ENCODE measurements around the gene PNLDC1.
A peak's percentile ranks its signal among the peaks of the same experiment; 100 is the strongest.
"Not testable (repeated sequence)": the region's sequence is repeated elsewhere in the genome, so short reads cannot be mapped to it uniquely, and the experiment has no call there.

PNLDC1 gene

GRCh38 chr6:159854959-159855358 lies 54.9 kb downstream of the PNLDC1 start:
- no peak for TF ChIP-seq CTCF (conservative IDR thresholded peaks at IDR 0.05; ENCODE audit: low read depth)
- DNase-seq (ENCODE audit: low spot score) = no peak
- no peak overlapping the region for H3K27ac ChIP-seq
- ChIA-PET CTCF (no interaction called here), POLR2A (ENCODE audit: low non-redundant PET) (no interaction called here)

GRCh38 chr6:159858259-159858658 lies 58.2 kb downstream of the PNLDC1 start:
- TF ChIP-seq CTCF (conservative IDR thresholded peaks at IDR 0.05; ENCODE audit: low read depth) = no peak
- H3K27ac ChIP-seq = no peak overlapping the region

GRCh38 chr6:159860482-159860881 lies 60.4 kb downstream of the PNLDC1 start:
- no peak for DNase-seq (ENCODE audit: low spot score)
- no peak overlapping the region for H3K27ac ChIP-seq
- TF ChIP-seq CTCF (conservative IDR thresholded peaks at IDR 0.05; ENCODE audit: low read depth) = no peak
- POLR2A ChIA-PET (ENCODE audit: low non-redundant PET) = no interaction called here
- CTCF ChIA-PET = no interaction called here

More at GRCh38 chr6:159858259-159858658, 58.2 kb downstream of the PNLDC1 start:
- no peak for DNase-seq (ENCODE audit: low spot score)
- ChIA-PET POLR2A (ENCODE audit: low non-redundant PET) (no interaction called here), CTCF (no interaction called here)

GRCh38 chr6:159862103-159862502 lies 62.0 kb downstream of the PNLDC1 start:
- ChIA-PET POLR2A (ENCODE audit: low non-redundant PET) (interaction anchor here (0.6 kb wide), 1 partner anchor 71 kb away, joined by 3 read pairs; no protein-coding TSS in a partner anchor), CTCF (no interaction called here)
- no peak for DNase-seq (ENCODE audit: low spot score)
- H3K27ac ChIP-seq = no peak overlapping the region
- TF ChIP-seq CTCF (conservative IDR thresholded peaks at IDR 0.05; ENCODE audit: low read depth) = no peak

- H3K27ac ChIP-seq = not testable (repeated sequence)
- CTCF ChIA-PET = interaction anchor here (0.5 to 1.4 kb wide), 9 partner anchors 10 to 251 kb away, joined by 3 to 10 read pairs (median 4); no protein-coding TSS in a partner anchor
- DNase-seq (ENCODE audit: low spot score) = peak; percentile 68
- TF ChIP-seq CTCF (conservative IDR thresholded peaks at IDR 0.05; ENCODE audit: low read depth) = peak; percentile 49
- POLR2A ChIA-PET (ENCODE audit: low non-redundant PET) = interaction anchor here (0.6 kb wide), 1 partner anchor 64 kb away, joined by 3 read pairs; no protein-coding TSS in a partner anchor
These were observed 63.3 kb downstream of the PNLDC1 start for GRCh38 chr6:159863341-159863740.

- POLR2A ChIA-PET (ENCODE audit: low non-redundant PET) = no interaction called here
- TF ChIP-seq CTCF (conservative IDR thresholded peaks at IDR 0.05; ENCODE audit: low read depth) = no peak
- no peak for DNase-seq (ENCODE audit: low spot score)
- CTCF ChIA-PET = interaction anchor here (0.8 kb wide), 1 partner anchor 270 kb away, joined by 3 read pairs; no protein-coding TSS in a partner anchor
- H3K27ac ChIP-seq = no peak overlapping the region
These were observed 65.3 kb downstream of the PNLDC1 start for GRCh38 chr6:159865226-159865920.
